Fibroblast of the aortic adventitia (primary cell): ENCODE results near the gene JADE3. TPM values are rescaled to one million over a fixed set of nuclear protein-coding genes. Genes with fewer than 3 reads are reported as not detected.
"Not testable (repeated sequence)": the region's sequence is repeated elsewhere in the genome, so short reads cannot be mapped to it uniquely, and the experiment has no call there.

Source experiments
- DNase-seq: peaks from one replicate; pipeline ENCODE4 v3.0.0-alpha.2; 2010; ENCODE audit warnings: low read depth
- H3K4me3 ChIP-seq: 2 replicates; pipeline ENCODE4 v1.5.1; 2011; ENCODE audit warnings: low read depth, mild to moderate bottlenecking, control low read depth, low read length, moderate library complexity
- total RNA-seq: library from RNA; depleted of rRNA; stranded (reverse); fragments of >200 nt; gene quantifications from 2 replicates; pipeline ENCODE4 v1.2.3, GENCODE V29; 2012; ENCODE audit warnings: low replicate concordance
- TF ChIP-seq, protein P1 (sequence below): IDR thresholded peaks from 2 replicates; pipeline ENCODE4 v1.5.1; 2011; ENCODE audit warnings: mild to moderate bottlenecking, low read length, control low read depth, inconsistent platforms; ENCODE audit not compliant: insufficient read depth

The JADE3 gene
- total RNA-seq, 1 donor, result 3.9 TPM

- TF ChIP-seq, protein P1, sequence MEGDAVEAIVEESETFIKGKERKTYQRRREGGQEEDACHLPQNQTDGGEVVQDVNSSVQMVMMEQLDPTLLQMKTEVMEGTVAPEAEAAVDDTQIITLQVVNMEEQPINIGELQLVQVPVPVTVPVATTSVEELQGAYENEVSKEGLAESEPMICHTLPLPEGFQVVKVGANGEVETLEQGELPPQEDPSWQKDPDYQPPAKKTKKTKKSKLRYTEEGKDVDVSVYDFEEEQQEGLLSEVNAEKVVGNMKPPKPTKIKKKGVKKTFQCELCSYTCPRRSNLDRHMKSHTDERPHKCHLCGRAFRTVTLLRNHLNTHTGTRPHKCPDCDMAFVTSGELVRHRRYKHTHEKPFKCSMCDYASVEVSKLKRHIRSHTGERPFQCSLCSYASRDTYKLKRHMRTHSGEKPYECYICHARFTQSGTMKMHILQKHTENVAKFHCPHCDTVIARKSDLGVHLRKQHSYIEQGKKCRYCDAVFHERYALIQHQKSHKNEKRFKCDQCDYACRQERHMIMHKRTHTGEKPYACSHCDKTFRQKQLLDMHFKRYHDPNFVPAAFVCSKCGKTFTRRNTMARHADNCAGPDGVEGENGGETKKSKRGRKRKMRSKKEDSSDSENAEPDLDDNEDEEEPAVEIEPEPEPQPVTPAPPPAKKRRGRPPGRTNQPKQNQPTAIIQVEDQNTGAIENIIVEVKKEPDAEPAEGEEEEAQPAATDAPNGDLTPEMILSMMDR, result no peak
- no peak for DNase-seq
- no peak overlapping the region for H3K4me3 ChIP-seq
Observed at GRCh38 chrX:46961574-46962283, 49.5 kb downstream of the JADE3 start.

DNA sequence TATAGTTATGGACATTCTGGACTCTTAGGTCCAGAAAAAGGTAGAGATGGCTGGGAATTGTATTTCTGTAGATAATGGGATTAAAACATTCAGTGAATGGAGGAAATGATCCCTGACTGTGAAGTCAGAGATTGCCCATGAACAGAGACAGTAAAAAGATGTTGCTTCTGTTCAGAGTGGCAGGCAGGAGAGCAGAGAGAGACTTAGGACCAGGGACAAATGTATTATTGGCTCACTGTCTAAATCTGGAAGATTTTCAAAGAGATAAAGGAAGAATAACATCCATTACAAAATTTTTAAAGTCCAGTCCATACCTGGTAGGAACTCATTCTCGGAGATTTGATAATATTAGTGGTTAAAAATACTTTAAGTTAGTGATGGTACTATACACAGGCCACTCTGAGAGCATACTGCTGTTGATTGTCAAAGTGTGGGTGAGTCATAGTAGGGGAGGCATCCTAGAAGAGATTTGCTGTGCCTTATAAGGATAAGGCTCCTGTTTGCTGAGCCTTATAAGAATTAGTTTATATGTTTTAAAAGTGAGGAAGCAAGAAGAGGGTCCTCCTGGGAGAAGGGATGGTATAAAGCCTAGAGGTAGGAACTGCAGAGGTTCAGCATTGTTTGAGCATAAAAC is 53.0 kb downstream of the JADE3 start:
- no peak overlapping the region for H3K4me3 ChIP-seq
- DNase-seq, result peak; percentile 49
- TF ChIP-seq, protein P1, result no peak

DNA sequence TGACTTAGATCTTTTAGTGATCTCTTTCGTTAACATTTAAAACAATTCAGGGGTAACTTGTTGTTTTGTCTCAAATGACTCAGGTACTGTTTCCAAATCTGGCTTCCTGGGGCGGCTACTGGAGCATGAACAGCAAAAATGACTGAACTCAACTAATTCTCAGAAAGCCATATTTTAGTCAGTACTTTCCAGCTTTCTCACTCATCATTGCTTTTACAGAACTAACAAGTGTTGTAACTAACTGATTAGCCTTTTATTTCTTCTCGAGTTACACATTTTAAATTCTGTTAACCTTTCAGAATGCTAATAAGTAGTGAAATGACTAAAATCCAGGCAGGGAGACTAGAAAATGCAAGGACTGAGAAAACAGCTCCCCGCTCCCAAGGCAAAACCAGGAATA is 55.3 kb downstream of the JADE3 start:
- TF ChIP-seq, protein P1, result no peak
- no peak for DNase-seq

DNA sequence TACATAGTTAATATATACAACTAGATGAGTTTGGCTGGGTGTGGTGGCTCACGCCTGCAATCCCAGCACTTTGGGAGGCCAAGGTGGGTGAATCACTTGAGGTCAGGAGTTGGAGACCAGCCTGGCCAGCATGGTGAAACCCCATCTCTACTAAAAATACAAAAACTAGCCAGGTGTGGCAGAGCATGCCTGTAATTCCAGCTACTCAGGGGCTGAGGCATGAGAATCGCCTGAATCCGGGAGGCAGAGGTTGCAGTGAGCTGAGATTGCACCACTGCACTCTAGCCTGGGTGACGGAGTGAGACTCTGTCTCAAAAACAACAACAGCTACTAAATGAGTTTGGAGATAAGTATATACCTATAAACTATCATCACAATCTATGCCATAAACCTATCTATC is 64.8 kb downstream of the JADE3 start:
- not testable (repeated sequence) for H3K4me3 ChIP-seq, DNase-seq

More for the DNA sequence above, 55.3 kb downstream of the JADE3 start:
- H3K4me3 ChIP-seq, result no peak overlapping the region

GRCh38 chrX:46978341-46979291 is 66.4 kb downstream of the JADE3 start:
- no peak overlapping the region for H3K4me3 ChIP-seq
- TF ChIP-seq, protein P1, result peak; percentile 67
- DNase-seq, result peak; percentile 79

- DNase-seq, result no peak
- no peak overlapping the region for H3K4me3 ChIP-seq
- TF ChIP-seq, protein P1, result no peak
Observed at GRCh38 chrX:46984705-46985104, 72.5 kb downstream of the JADE3 start.

- no peak for DNase-seq
- H3K4me3 ChIP-seq, result no peak overlapping the region
- TF ChIP-seq, protein P1, result no peak
Observed at GRCh38 chrX:46989548-46989947, 77.3 kb downstream of the JADE3 start.
